HL-60 (cell line): ENCODE measurements around the gene MIA3.

Experiments used
- DNase-seq, 2 experiments: peaks; one replicate each; pipeline ENCODE4 v3.0.0-alpha.2; 2010 to 2020; ENCODE audit warnings: low read depth in 1 of 2, low spot score in 1 of 2
- H3K27ac ChIP-seq: fragments of 250-450 bp; sonication (Bioruptor Pico); replicated peaks from 2 replicates; pipeline ENCODE4 v1.5.1; 2020; ENCODE audit warnings: mild to moderate bottlenecking, moderate library complexity
- H3K27me3 ChIP-seq: fragments of 250-450 bp; sonication (Bioruptor Pico); 2 replicates; pipeline ENCODE4 v1.5.1; 2021; ENCODE audit warnings: mild to moderate bottlenecking, moderate library complexity; ENCODE audit not compliant: insufficient read depth, poor library complexity, severe bottlenecking
- H3K4me3 ChIP-seq: replicated peaks from 2 replicates; pipeline ENCODE4 v1.5.1; 2011; ENCODE audit warnings: mild to moderate bottlenecking, control low read depth, low read length; ENCODE audit not compliant: insufficient read depth
- GABPA ChIP-seq: IDR thresholded peaks from 2 replicates; pipeline ENCODE4 v1.6.1; 2012; ENCODE audit warnings: low read depth
- POLR2AphosphoS5 ChIP-seq: IDR thresholded peaks from 2 replicates; pipeline ENCODE4 v1.6.1; 2012; ENCODE audit warnings: low read depth
- SPI1 ChIP-seq: IDR thresholded peaks from 2 replicates; pipeline ENCODE4 v1.6.1; 2012; ENCODE audit warnings: low read depth, mild to moderate bottlenecking, borderline replicate concordance
- TF ChIP-seq, protein P1 (sequence below): IDR thresholded peaks from 2 replicates; pipeline ENCODE4 v1.6.1; 2012; ENCODE audit warnings: low read depth; ENCODE audit not compliant: insufficient replicate concordance
- TF ChIP-seq, protein P2 (sequence below): IDR thresholded peaks from one replicate; pipeline ENCODE4 v1.5.1; 2011; ENCODE audit warnings: low read length, control low read depth, inconsistent platforms; ENCODE audit not compliant: insufficient read depth

Gene MIA3

DNA sequence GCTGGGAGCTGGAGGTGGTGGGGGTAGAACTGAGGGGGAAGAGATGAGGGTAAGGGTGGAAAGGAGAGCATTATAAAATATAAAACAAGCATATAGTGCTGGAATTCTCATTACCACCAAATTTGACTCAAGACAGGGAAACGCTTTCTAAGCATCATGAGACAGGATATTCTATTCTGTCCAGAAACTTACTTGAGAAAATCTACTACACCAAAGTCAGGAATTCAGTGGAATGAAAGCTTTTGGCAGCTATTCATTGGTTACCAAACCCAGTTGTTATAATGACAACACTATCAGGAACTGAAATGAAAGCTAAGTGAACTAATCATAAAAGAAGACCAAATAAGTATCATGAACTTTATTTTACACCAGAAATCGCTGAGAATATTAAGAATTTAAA, 79.9 kb downstream of the MIA3 start:
- DNase-seq: no peak
- no peaks in the 10 kb centered on the region for H3K27me3 ChIP-seq

DNA sequence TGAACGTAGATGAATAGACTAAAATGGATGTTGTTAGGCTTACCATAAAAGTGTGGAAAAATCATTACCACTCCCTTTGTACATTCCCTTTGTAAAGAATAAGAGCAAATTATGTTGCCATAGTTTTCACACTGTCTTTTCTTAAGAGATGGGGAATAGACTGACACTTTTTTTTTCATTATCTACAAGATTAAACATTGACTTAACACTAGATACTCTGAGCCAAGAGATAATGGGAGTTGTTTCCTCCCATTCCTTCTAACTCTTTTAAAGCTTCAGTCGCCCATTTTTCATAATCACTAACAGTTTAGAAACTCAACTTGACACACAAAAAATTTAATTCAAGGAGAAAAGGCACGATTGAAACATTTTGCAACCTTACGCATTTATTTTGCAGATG, 84.3 kb downstream of the MIA3 start:
- no peaks in the 10 kb centered on the region for H3K27me3 ChIP-seq
- no peak for DNase-seq
- no peak overlapping the region for H3K4me3 ChIP-seq
- H3K27ac ChIP-seq: no peak overlapping the region
- TF ChIP-seq GABPA (no peak), POLR2AphosphoS5 (no peak), SPI1 (no peak)
- TF ChIP-seq, protein P1, sequence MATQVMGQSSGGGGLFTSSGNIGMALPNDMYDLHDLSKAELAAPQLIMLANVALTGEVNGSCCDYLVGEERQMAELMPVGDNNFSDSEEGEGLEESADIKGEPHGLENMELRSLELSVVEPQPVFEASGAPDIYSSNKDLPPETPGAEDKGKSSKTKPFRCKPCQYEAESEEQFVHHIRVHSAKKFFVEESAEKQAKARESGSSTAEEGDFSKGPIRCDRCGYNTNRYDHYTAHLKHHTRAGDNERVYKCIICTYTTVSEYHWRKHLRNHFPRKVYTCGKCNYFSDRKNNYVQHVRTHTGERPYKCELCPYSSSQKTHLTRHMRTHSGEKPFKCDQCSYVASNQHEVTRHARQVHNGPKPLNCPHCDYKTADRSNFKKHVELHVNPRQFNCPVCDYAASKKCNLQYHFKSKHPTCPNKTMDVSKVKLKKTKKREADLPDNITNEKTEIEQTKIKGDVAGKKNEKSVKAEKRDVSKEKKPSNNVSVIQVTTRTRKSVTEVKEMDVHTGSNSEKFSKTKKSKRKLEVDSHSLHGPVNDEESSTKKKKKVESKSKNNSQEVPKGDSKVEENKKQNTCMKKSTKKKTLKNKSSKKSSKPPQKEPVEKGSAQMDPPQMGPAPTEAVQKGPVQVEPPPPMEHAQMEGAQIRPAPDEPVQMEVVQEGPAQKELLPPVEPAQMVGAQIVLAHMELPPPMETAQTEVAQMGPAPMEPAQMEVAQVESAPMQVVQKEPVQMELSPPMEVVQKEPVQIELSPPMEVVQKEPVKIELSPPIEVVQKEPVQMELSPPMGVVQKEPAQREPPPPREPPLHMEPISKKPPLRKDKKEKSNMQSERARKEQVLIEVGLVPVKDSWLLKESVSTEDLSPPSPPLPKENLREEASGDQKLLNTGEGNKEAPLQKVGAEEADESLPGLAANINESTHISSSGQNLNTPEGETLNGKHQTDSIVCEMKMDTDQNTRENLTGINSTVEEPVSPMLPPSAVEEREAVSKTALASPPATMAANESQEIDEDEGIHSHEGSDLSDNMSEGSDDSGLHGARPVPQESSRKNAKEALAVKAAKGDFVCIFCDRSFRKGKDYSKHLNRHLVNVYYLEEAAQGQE: no peak
- TF ChIP-seq, protein P2, sequence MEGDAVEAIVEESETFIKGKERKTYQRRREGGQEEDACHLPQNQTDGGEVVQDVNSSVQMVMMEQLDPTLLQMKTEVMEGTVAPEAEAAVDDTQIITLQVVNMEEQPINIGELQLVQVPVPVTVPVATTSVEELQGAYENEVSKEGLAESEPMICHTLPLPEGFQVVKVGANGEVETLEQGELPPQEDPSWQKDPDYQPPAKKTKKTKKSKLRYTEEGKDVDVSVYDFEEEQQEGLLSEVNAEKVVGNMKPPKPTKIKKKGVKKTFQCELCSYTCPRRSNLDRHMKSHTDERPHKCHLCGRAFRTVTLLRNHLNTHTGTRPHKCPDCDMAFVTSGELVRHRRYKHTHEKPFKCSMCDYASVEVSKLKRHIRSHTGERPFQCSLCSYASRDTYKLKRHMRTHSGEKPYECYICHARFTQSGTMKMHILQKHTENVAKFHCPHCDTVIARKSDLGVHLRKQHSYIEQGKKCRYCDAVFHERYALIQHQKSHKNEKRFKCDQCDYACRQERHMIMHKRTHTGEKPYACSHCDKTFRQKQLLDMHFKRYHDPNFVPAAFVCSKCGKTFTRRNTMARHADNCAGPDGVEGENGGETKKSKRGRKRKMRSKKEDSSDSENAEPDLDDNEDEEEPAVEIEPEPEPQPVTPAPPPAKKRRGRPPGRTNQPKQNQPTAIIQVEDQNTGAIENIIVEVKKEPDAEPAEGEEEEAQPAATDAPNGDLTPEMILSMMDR: no peak

More for the DNA sequence above, 79.9 kb downstream of the MIA3 start:
- Histone ChIP-seq H3K4me3 (no peak overlapping the region), H3K27ac (no peak overlapping the region)
- TF ChIP-seq SPI1 (no peak), POLR2AphosphoS5 (no peak), GABPA (no peak)
- TF ChIP-seq, protein P1: no peak
- TF ChIP-seq, protein P2: no peak

DNA sequence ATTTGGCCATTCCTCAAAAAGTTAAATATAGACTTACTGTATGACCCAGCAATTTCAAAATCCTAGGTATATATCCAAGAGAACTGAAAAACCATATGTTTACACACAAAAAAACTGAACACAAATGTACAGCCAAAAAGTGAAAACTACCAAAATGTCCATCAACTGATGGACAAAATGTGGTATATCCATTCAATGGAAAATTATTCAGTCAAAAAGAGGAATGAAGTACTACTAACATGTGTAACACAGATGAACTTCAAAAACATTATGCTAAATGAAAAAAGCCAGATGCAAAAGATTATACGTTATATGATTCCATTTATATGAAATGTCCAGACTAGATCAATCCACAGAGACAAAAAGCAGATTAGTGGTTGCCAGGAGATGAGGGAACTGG, 86.4 kb downstream of the MIA3 start:
- no peaks in the 10 kb centered on the region for H3K27me3 ChIP-seq
- TF ChIP-seq, protein P1: no peak
- no peak for TF ChIP-seq POLR2AphosphoS5
- no peak for DNase-seq
- H3K4me3 ChIP-seq: no peak overlapping the region
- H3K27ac ChIP-seq: no peak overlapping the region

DNA sequence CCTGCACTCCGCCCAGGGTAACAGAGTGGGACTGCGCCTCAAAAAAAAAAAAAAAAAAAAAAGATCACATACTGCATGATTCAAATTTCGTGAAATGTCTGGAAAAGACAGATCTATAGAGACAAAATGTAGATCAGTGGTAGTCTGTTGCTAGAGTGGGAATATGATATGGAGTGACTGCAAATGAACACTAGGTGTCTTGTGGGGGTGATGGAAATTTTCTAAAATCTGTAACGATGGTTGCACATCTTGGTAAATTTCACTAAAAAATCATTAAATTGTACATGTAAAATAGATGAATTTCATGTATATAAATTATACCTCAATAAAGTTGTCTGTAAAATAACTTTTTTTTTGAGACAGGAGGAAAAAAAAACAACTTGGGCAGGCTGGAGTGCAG, 88.9 kb downstream of the MIA3 start:
- H3K27ac ChIP-seq: no peak overlapping the region
- no peak overlapping the region for H3K4me3 ChIP-seq
- no peak for DNase-seq
- TF ChIP-seq, protein P2: no peak
- TF ChIP-seq POLR2AphosphoS5 (no peak), GABPA (no peak), SPI1 (no peak)
- TF ChIP-seq, protein P1: no peak
- no peaks in the 10 kb centered on the region for H3K27me3 ChIP-seq
